Adrenal gland (tissue), 5 donors: Measurements from ENCODE around the gene RER1.

Source experiments
- CTCF ChIP-seq, 6 experiments: fragments of 450-650 bp in 4 of 6; fragments of 200-600 bp in 2 of 6; sonication (generic) in 1 of 6; IDR thresholded peaks; 1 replicate in 5 of 6; 2 replicates in 1 of 6; pipeline versions ENCODE4 v1.5.1 to v1.8.0; 2016 to 2021; ENCODE audit warnings: antibody characterized with exemption in 6 of 6, mild to moderate bottlenecking in 2 of 6, moderate library complexity in 1 of 6
- POLR2A ChIP-seq, 2 donors: fragments of 450-650 bp; IDR thresholded peaks; one replicate each; pipeline ENCODE4 v1.6.1; 2017; ENCODE audit warnings: antibody characterized with exemption in 2 of 2, mild to moderate bottlenecking in 2 of 2, moderate library complexity in 1 of 2
- donor health status: DM: no; HTN: no; CAD: no.

GRCh38 chr1:2384941-2385481 lies 6.6 kb upstream of the RER1 start:
- TF ChIP-seq CTCF (IDR thresholded peaks at IDR 0.05) (no peak), POLR2A (IDR thresholded peaks at IDR 0.05) (no peak)
